ENCODE data around the gene NISCH.

- no peak for TF ChIP-seq CTCF (IDR thresholded peaks at IDR 0.05)
- TF ChIP-seq, protein P1, sequence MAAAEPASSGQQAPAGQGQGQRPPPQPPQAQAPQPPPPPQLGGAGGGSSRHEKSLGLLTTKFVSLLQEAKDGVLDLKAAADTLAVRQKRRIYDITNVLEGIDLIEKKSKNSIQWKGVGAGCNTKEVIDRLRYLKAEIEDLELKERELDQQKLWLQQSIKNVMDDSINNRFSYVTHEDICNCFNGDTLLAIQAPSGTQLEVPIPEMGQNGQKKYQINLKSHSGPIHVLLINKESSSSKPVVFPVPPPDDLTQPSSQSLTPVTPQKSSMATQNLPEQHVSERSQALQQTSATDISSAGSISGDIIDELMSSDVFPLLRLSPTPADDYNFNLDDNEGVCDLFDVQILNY (CRISPR knock-in tag; IDR thresholded peaks at IDR 0.05) = no peak
- TF ChIP-seq ZBTB43 (CRISPR knock-in tag; IDR thresholded peaks at IDR 0.05) = no peak
- no peak for TF ChIP-seq FOXP4 (CRISPR knock-in tag; IDR thresholded peaks at IDR 0.05)
- no peak for TF ChIP-seq ATF3 (CRISPR knock-in tag; conservative IDR thresholded peaks at IDR 0.05)
- no peak for TF ChIP-seq ELF4 (CRISPR knock-in tag; IDR thresholded peaks at IDR 0.05; ENCODE audit: low read depth)
- no peak for TF ChIP-seq ERG (CRISPR knock-in tag; IDR thresholded peaks at IDR 0.05)
- no peak for TF ChIP-seq NFYB (CRISPR knock-in tag; conservative IDR thresholded peaks at IDR 0.05; ENCODE audit: low read depth)
- TF ChIP-seq FOXJ3 (CRISPR knock-in tag; IDR thresholded peaks at IDR 0.05; ENCODE audit: borderline replicate concordance) = no peak
- TF ChIP-seq FOXK1 (CRISPR knock-in tag; IDR thresholded peaks at IDR 0.05) = no peak
- no peak for TF ChIP-seq MAX (CRISPR knock-in tag; IDR thresholded peaks at IDR 0.05)
- TF ChIP-seq ZBTB21 (CRISPR knock-in tag; IDR thresholded peaks at IDR 0.05; ENCODE audit: borderline replicate concordance) = no peak
- no peak for TF ChIP-seq CREB1 (CRISPR knock-in tag; IDR thresholded peaks at IDR 0.05)
Measured at GRCh38 chr3:52537726-52538421, 82.5 kb downstream of the NISCH start.
